Chondrocyte (in vitro differentiated cells): ENCODE results near the gene MYOF. TPM values are rescaled to one million over a fixed set of nuclear protein-coding genes. Genes with fewer than 3 reads are reported as not detected.

Experiments used
- DNase-seq: peaks from one replicate; pipeline ENCODE4 v3.0.0; 2021; ENCODE audit warnings: mixed read lengths, low spot score
- H3K27ac Mint-ChIP-seq: one replicate; pipeline ENCODE4 v1.8.0; 2021; ENCODE audit warnings: mild to moderate bottlenecking, moderate library complexity, mixed read lengths; ENCODE audit not compliant: unreplicated experiment
- H3K27me3 Mint-ChIP-seq: 2 replicates; pipeline ENCODE4 v1.8.0; 2021; ENCODE audit warnings: low read depth, mixed read lengths
- H3K36me3 Mint-ChIP-seq: 2 replicates; pipeline ENCODE4 v1.8.0; 2021; ENCODE audit warnings: low read depth, mixed read lengths
- H3K4me1 Mint-ChIP-seq: 2 replicates; pipeline ENCODE4 v1.8.0; 2021; ENCODE audit warnings: low read depth, mild to moderate bottlenecking, mixed read lengths
- H3K4me3 Mint-ChIP-seq: one replicate; pipeline ENCODE4 v1.8.0; 2021; ENCODE audit warnings: mild to moderate bottlenecking, moderate library complexity, mixed read lengths; ENCODE audit not compliant: unreplicated experiment
- H3K9me3 Mint-ChIP-seq: 2 replicates; pipeline ENCODE4 v1.8.0; 2021; ENCODE audit warnings: low read depth, mixed read lengths
- CTCF ChIP-seq: fragments of 200-600 bp; sonication (generic); IDR thresholded peaks from 2 replicates; pipeline ENCODE4 v1.5.0; 2021; ENCODE audit warnings: antibody characterized with exemption, mild to moderate bottlenecking, moderate library complexity
- total RNA-seq: library from RNA; stranded (reverse); gene quantifications from 3 replicates; pipeline ENCODE4 v1.2.1, GENCODE V29; 2021

MYOF gene
- total RNA-seq, 1 donor from 2014 or later, result 526 TPM

- Mint-ChIP-seq H3K4me3 (no peak overlapping the region), H3K36me3 (peaks cover 40% of the 10 kb centered on the region), H3K27ac (peak overlapping the region; percentile 76), H3K4me1 (peaks cover 61% of the 10 kb centered on the region), H3K27me3 (no peaks in the 10 kb centered on the region), H3K9me3 (no peaks in the 10 kb centered on the region)
- TF ChIP-seq CTCF, result no peak
- no peak for DNase-seq
These were observed 95.3 kb downstream of the MYOF start for GRCh38 chr10:93386631-93387369.

- Mint-ChIP-seq H3K4me3 (no peak overlapping the region), H3K9me3 (no peaks in the 10 kb centered on the region), H3K27ac (peak overlapping the region; percentile 80), H3K36me3 (peaks cover 40% of the 10 kb centered on the region), H3K27me3 (no peaks in the 10 kb centered on the region), H3K4me1 (peaks cover 58% of the 10 kb centered on the region)
- DNase-seq, result no peak
- no peak for TF ChIP-seq CTCF
These were observed 96.8 kb downstream of the MYOF start for GRCh38 chr10:93385345-93385744.

GRCh38 chr10:93384006-93384405, 98.1 kb downstream of the MYOF start:
- Mint-ChIP-seq H3K4me1 (peaks cover 65% of the 10 kb centered on the region), H3K4me3 (no peak overlapping the region), H3K27ac (peak overlapping the region; percentile 80), H3K9me3 (no peaks in the 10 kb centered on the region), H3K36me3 (peaks cover 44% of the 10 kb centered on the region), H3K27me3 (no peaks in the 10 kb centered on the region)
- no peak for DNase-seq
- TF ChIP-seq CTCF, result no peak

GRCh38 chr10:93383562-93383981, 98.6 kb downstream of the MYOF start:
- no peak overlapping the region for H3K4me3 Mint-ChIP-seq
- H3K27me3 Mint-ChIP-seq, result no peaks in the 10 kb centered on the region
- DNase-seq, result no peak
- H3K9me3 Mint-ChIP-seq, result no peaks in the 10 kb centered on the region
- peaks cover 43% of the 10 kb centered on the region for H3K36me3 Mint-ChIP-seq
- H3K4me1 Mint-ChIP-seq, result peaks cover 69% of the 10 kb centered on the region
- TF ChIP-seq CTCF, result no peak
- peak overlapping the region; percentile 80 for H3K27ac Mint-ChIP-seq

GRCh38 chr10:93379731-93380575, 102.2 kb downstream of the MYOF start:
- no peak for TF ChIP-seq CTCF
- Mint-ChIP-seq H3K27ac (peak overlapping the region; percentile 87), H3K9me3 (no peaks in the 10 kb centered on the region), H3K4me3 (no peak overlapping the region), H3K4me1 (peaks cover 83% of the 10 kb centered on the region), H3K36me3 (peaks cover 38% of the 10 kb centered on the region), H3K27me3 (no peaks in the 10 kb centered on the region)
- no peak for DNase-seq
